Astrocyte (in vitro differentiated cells and primary cell): Measurements from ENCODE around the gene LAMA1. TPM values are rescaled to one million over a fixed set of nuclear protein-coding genes. Genes with fewer than 3 reads are reported as not detected.
A peak's percentile ranks its signal among the peaks of the same experiment; 100 is the strongest.

Experiments used
- DNase-seq: peaks from one replicate; pipeline ENCODE4 v3.0.0-alpha.2; 2010; ENCODE audit warnings: low read depth
- FAIRE-seq: peaks from 2 replicates; lab custom pipeline; 2011; peaks lifted over from hg19 to GRCh38; lab: Jason Lieb, UNC
- H2AFZ ChIP-seq: 2 replicates; pipeline ENCODE4 v1.6.0; 2012; ENCODE audit warnings: low read depth, low read length, inconsistent platforms
- H3K27ac ChIP-seq: 2 replicates; pipeline ENCODE4 v1.5.1; 2011; ENCODE audit warnings: low read depth, low read length, inconsistent platforms
- H3K27me3 ChIP-seq: 2 replicates; pipeline ENCODE4 v1.6.0; 2011; ENCODE audit warnings: low read length, inconsistent platforms; ENCODE audit not compliant: insufficient read depth
- H3K36me3 ChIP-seq: 2 replicates; pipeline ENCODE4 v1.5.1; 2011; ENCODE audit warnings: low read length, inconsistent platforms; ENCODE audit not compliant: insufficient read depth
- H3K4me1 ChIP-seq: 2 replicates; pipeline ENCODE4 v1.5.1; 2011; ENCODE audit warnings: low read length, inconsistent platforms; ENCODE audit not compliant: insufficient read depth
- H3K4me2 ChIP-seq: 2 replicates; pipeline ENCODE4 v1.6.0; 2012; ENCODE audit warnings: low read length, inconsistent platforms
- H3K4me3 ChIP-seq: 2 replicates; pipeline ENCODE4 v1.5.1; 2011; ENCODE audit warnings: low read depth, mild to moderate bottlenecking, low read length, inconsistent platforms; ENCODE audit not compliant: insufficient read depth
- H3K79me2 ChIP-seq: 2 replicates; pipeline ENCODE4 v1.6.0; 2012; ENCODE audit warnings: mild to moderate bottlenecking, low read length, inconsistent platforms; ENCODE audit not compliant: insufficient read depth
- H3K9ac ChIP-seq: 2 replicates; pipeline ENCODE4 v1.6.0; 2012; ENCODE audit warnings: mild to moderate bottlenecking, low read length, inconsistent platforms
- H3K9me3 ChIP-seq: 2 replicates; pipeline ENCODE4 v1.5.1; 2012; ENCODE audit warnings: low read depth, mild to moderate bottlenecking, low read length, inconsistent platforms; ENCODE audit not compliant: insufficient read depth
- H4K20me1 ChIP-seq: 2 replicates; pipeline ENCODE4 v1.6.0; 2012; ENCODE audit warnings: low read length, inconsistent platforms; ENCODE audit not compliant: insufficient read depth
- H3K27ac Mint-ChIP-seq: one replicate; pipeline ENCODE4 v1.8.0; 2021; ENCODE audit warnings: mild to moderate bottlenecking, mixed read lengths; ENCODE audit not compliant: unreplicated experiment
- H3K27me3 Mint-ChIP-seq: one replicate; pipeline ENCODE4 v1.8.0; 2021; ENCODE audit warnings: low read depth, mixed read lengths; ENCODE audit not compliant: unreplicated experiment
- H3K36me3 Mint-ChIP-seq: one replicate; pipeline ENCODE4 v1.8.0; 2021; ENCODE audit warnings: low read depth, mixed read lengths; ENCODE audit not compliant: unreplicated experiment
- H3K4me1 Mint-ChIP-seq: one replicate; pipeline ENCODE4 v1.8.0; 2021; ENCODE audit warnings: low read depth, mixed read lengths; ENCODE audit not compliant: unreplicated experiment
- H3K4me3 Mint-ChIP-seq: one replicate; pipeline ENCODE4 v1.8.0; 2021; ENCODE audit warnings: mild to moderate bottlenecking, moderate library complexity, mixed read lengths; ENCODE audit not compliant: unreplicated experiment
- H3K9me3 Mint-ChIP-seq: one replicate; pipeline ENCODE4 v1.8.0; 2021; ENCODE audit warnings: mild to moderate bottlenecking, mixed read lengths; ENCODE audit not compliant: unreplicated experiment
- CTCF ChIP-seq: IDR thresholded peaks from 2 replicates; pipeline ENCODE4 v1.5.1; 2011; ENCODE audit warnings: low read depth, mild to moderate bottlenecking, inconsistent platforms, low read length, moderate library complexity; ENCODE audit not compliant: insufficient read depth
- EZH2 ChIP-seq: IDR thresholded peaks from 2 replicates; pipeline ENCODE4 v1.6.1; 2012; ENCODE audit warnings: mild to moderate bottlenecking, low read length, inconsistent platforms; ENCODE audit not compliant: insufficient read depth
- total RNA-seq: library from RNA; stranded (reverse); gene quantifications from 2 replicates; pipeline ENCODE4 v1.2.1, GENCODE V29; 2021

The LAMA1 gene
- total RNA-seq, 1 donor from 2014 or later = 17.4 TPM

- Mint-ChIP-seq H3K4me1 (peaks cover 26% of the 10 kb centered on the region), H3K4me3 (no peak overlapping the region), H3K27me3 (no peaks in the 10 kb centered on the region), H3K27ac (no peak overlapping the region), H3K36me3 (no peaks in the 10 kb centered on the region), H3K9me3 (no peaks in the 10 kb centered on the region)
- Histone ChIP-seq H3K4me3 (no peak overlapping the region), H3K27ac (no peak overlapping the region), H2AFZ (no peak overlapping the region), H4K20me1 (no peaks in the 10 kb centered on the region), H3K79me2 (no peaks in the 10 kb centered on the region), H3K36me3 (no peaks in the 10 kb centered on the region), H3K4me2 (peak overlapping the region; percentile 9), H3K4me1 (no peaks in the 10 kb centered on the region), H3K9ac (no peak overlapping the region), H3K27me3 (no peaks in the 10 kb centered on the region), H3K9me3 (no peaks in the 10 kb centered on the region)
- FAIRE-seq = no peak
- TF ChIP-seq CTCF (no peak), EZH2 (no peak)
- DNase-seq = peak; percentile 58
These were observed 26.8 kb downstream of the LAMA1 start for GRCh38 chr18:7090771-7091170.

- H3K9me3 ChIP-seq = no peaks in the 10 kb centered on the region
- H3K9ac ChIP-seq = no peak overlapping the region
- no peaks in the 10 kb centered on the region for H3K79me2 ChIP-seq
- H3K4me2 ChIP-seq = no peak overlapping the region
- H4K20me1 ChIP-seq = no peaks in the 10 kb centered on the region
- no peak overlapping the region for H3K27ac ChIP-seq
- H3K27ac Mint-ChIP-seq = no peak overlapping the region
- no peak for FAIRE-seq
- no peak overlapping the region for H3K4me3 Mint-ChIP-seq
- H3K27me3 Mint-ChIP-seq = no peaks in the 10 kb centered on the region
- DNase-seq = no peak
- no peak overlapping the region for H2AFZ ChIP-seq
- TF ChIP-seq CTCF (no peak), EZH2 (no peak)
- H3K4me1 ChIP-seq = peaks cover 8% of the 10 kb centered on the region
- peaks cover 25% of the 10 kb centered on the region for H3K4me1 Mint-ChIP-seq
- H3K36me3 Mint-ChIP-seq = no peaks in the 10 kb centered on the region
- no peaks in the 10 kb centered on the region for H3K9me3 Mint-ChIP-seq
- H3K4me3 ChIP-seq = no peak overlapping the region
- no peaks in the 10 kb centered on the region for H3K36me3 ChIP-seq
- no peaks in the 10 kb centered on the region for H3K27me3 ChIP-seq
These were observed 28.2 kb downstream of the LAMA1 start for GRCh38 chr18:7089369-7089768.
